Right atrium auricular region (tissue), 2 donors: ENCODE measurements around the gene ATG2B. TPM values are rescaled to one million over a fixed set of nuclear protein-coding genes. Genes with fewer than 3 reads are reported as not detected.

Experiments
- DNase-seq: peaks from one replicate; pipeline ENCODE4 v3.0.0-alpha.2; 2019; ENCODE audit warnings: low spot score
- H3K27ac ChIP-seq, 2 donors: fragments of 200-600 bp; sonication (generic); 1 replicate in 1 of 2; 2 replicates in 1 of 2; pipeline ENCODE4 v1.5.1; 2016 to 2019
- H3K27me3 ChIP-seq, 2 donors: fragments of 200-600 bp; sonication (generic); one replicate each; pipeline versions ENCODE4 v1.5.1 to v1.6.0; 2017 to 2019
- H3K36me3 ChIP-seq: fragments of 200-600 bp; sonication (generic); one replicate; pipeline ENCODE4 v1.5.1; 2016
- H3K4me1 ChIP-seq, 2 donors: fragments of 200-600 bp; sonication (generic); one replicate each; pipeline versions ENCODE4 v1.5.1 to v1.6.0; 2017 to 2019
- H3K4me3 ChIP-seq, 2 donors: fragments of 200-600 bp; sonication (generic); 1 replicate in 1 of 2; 2 replicates in 1 of 2; pipeline ENCODE4 v1.5.1; 2017 to 2019; ENCODE audit warnings: mild to moderate bottlenecking in 1 of 2, moderate library complexity in 1 of 2
- H3K9me3 ChIP-seq, 2 donors: fragments of 200-600 bp; sonication (generic); one replicate each; pipeline ENCODE4 v1.5.1; 2019
- total RNA-seq, 2 donors: library from RNA; depleted of rRNA; stranded (reverse); fragments of >200 nt; gene quantifications; one replicate each; pipeline ENCODE4 v1.1.0, GENCODE V29; 2016
- TF ChIP-seq, protein P1 (sequence below), 2 donors: fragments of 200-600 bp; sonication (generic); IDR thresholded peaks; one replicate each; pipeline ENCODE4 v1.5.1; 2019; ENCODE audit warnings: antibody characterized with exemption in 2 of 2

Gene ATG2B
- total RNA-seq, 2 donors from 2014 or later, result 15.1 to 16.2 TPM

DNA sequence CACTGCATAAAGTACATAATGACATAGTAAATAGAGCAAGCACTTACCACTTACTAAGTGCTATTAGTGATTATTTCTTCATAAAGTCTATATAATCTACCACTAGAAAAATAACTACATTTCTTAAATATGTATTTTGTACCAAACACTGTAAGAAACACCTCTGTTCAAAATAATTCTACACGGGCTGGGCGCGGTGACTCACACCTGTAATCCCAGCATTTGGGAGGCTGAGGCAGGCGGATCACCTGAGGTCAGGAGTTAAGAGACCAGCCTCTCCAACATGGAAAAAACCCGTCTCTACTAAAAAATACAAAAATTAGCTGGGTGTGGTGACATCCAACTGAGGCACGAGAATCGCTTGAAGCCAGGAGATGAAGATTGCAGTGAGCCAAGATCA is 38.9 kb downstream of the ATG2B start:
- DNase-seq, result no peak
- Histone ChIP-seq H3K36me3 (peaks cover 43% of the 10 kb centered on the region), H3K27ac (no peak overlapping the region), H3K27me3 (no peaks in the 10 kb centered on the region), H3K9me3 (no peaks in the 10 kb centered on the region), H3K4me1 (no peaks in the 10 kb centered on the region), H3K4me3 (no peak overlapping the region)
- TF ChIP-seq, protein P1, sequence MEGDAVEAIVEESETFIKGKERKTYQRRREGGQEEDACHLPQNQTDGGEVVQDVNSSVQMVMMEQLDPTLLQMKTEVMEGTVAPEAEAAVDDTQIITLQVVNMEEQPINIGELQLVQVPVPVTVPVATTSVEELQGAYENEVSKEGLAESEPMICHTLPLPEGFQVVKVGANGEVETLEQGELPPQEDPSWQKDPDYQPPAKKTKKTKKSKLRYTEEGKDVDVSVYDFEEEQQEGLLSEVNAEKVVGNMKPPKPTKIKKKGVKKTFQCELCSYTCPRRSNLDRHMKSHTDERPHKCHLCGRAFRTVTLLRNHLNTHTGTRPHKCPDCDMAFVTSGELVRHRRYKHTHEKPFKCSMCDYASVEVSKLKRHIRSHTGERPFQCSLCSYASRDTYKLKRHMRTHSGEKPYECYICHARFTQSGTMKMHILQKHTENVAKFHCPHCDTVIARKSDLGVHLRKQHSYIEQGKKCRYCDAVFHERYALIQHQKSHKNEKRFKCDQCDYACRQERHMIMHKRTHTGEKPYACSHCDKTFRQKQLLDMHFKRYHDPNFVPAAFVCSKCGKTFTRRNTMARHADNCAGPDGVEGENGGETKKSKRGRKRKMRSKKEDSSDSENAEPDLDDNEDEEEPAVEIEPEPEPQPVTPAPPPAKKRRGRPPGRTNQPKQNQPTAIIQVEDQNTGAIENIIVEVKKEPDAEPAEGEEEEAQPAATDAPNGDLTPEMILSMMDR (IDR thresholded peaks at IDR 0.05), result no peak

DNA sequence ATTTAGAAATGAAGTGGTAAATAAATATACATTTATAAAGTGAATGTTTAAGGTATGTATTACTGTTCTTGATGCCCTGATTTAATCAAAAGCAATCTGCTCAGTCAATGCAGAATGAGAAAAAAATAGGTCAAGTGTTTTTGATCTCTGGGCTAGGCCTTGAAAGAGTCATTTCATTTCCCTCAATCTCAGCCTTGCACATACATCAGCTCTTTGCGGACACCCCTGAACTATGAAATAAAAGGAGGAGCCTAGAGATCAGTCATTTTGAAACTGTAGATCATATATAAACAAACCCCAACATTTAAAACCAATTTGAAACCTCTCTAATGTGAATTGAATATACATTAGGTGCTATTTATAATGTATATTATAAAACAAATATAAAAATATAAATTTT is 42.5 kb downstream of the ATG2B start:
- Histone ChIP-seq H3K9me3 (no peaks in the 10 kb centered on the region), H3K27me3 (no peaks in the 10 kb centered on the region), H3K4me1 (no peaks in the 10 kb centered on the region), H3K36me3 (peaks cover 45% of the 10 kb centered on the region), H3K4me3 (no peak overlapping the region), H3K27ac (no peak overlapping the region)
- DNase-seq, result no peak
- TF ChIP-seq, protein P1 (IDR thresholded peaks at IDR 0.05), result no peak

DNA sequence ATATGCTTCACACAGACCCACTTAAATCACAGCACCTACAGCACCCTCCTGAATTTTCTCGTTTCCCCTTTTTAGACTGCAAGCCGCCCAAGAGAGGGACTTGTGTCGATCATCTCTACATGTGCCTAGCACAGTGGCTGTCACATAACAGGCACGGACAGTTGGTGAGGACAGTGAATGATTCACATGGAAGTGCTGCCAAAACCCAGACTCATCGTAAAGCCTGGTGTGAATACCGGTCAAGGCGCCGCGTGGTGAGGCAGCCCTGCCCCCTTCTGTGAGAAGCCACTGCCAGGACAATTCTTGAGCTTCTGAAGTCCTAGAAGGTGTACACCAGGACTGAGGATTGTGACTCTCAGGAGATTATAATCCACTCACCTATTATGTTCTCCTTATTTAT is 44.3 kb downstream of the ATG2B start:
- TF ChIP-seq, protein P1 (IDR thresholded peaks at IDR 0.05), result no peak

DNA sequence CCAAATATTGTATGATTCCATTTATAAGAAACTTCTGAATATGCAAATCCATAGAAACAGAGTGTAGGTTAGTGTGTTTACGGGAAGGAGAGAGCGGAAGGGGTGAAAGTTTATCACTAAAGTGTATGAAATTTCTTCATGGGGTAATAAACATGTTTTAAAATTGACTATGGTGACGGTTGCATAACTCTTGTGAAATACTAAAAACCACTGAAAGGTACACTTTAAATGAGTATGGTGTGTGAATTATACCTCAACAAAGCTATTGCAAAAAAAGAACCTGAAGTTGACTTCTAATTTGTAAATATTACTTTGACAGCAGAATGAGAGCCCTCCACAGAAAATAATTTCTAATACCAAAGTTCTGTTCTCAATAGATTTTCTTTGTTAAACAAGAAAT is 47.1 kb downstream of the ATG2B start:
- Histone ChIP-seq H3K9me3 (no peaks in the 10 kb centered on the region), H3K4me1 (no peaks in the 10 kb centered on the region), H3K27me3 (no peaks in the 10 kb centered on the region), H3K36me3 (peaks cover 57% of the 10 kb centered on the region), H3K27ac (no peak overlapping the region), H3K4me3 (no peak overlapping the region)
- DNase-seq, result no peak
- TF ChIP-seq, protein P1 (IDR thresholded peaks at IDR 0.05), result no peak

More for the DNA sequence above, 44.3 kb downstream of the ATG2B start:
- H3K4me3 ChIP-seq, result no peak overlapping the region
- no peaks in the 10 kb centered on the region for H3K9me3 ChIP-seq
- peaks cover 59% of the 10 kb centered on the region for H3K36me3 ChIP-seq
- no peak for DNase-seq
- H3K27me3 ChIP-seq, result no peaks in the 10 kb centered on the region
- no peak overlapping the region for H3K27ac ChIP-seq
- no peaks in the 10 kb centered on the region for H3K4me1 ChIP-seq

DNA sequence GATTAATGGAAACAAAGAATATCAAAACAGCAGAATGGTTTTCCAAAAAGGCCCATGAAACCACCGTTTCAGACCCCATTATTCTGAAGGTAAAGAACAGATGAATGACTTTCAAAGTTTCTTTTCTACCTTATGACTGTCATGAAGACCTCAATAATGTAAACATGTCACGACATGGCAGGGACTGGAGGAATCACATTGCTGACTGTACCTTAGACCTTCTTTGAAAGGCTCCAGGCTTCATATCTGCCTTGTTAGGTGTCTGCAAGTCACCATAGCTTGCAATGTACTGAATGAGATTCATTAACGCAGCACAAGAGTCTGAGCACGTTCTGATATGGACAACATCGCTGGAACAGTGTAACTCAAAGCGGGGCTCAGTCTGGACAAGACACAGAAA is 52.2 kb downstream of the ATG2B start:
- Histone ChIP-seq H3K4me3 (no peak overlapping the region), H3K36me3 (peaks cover 79% of the 10 kb centered on the region), H3K9me3 (no peaks in the 10 kb centered on the region), H3K27me3 (no peaks in the 10 kb centered on the region), H3K4me1 (no peaks in the 10 kb centered on the region), H3K27ac (no peak overlapping the region)
- no peak for DNase-seq
- TF ChIP-seq, protein P1 (IDR thresholded peaks at IDR 0.05), result no peak

DNA sequence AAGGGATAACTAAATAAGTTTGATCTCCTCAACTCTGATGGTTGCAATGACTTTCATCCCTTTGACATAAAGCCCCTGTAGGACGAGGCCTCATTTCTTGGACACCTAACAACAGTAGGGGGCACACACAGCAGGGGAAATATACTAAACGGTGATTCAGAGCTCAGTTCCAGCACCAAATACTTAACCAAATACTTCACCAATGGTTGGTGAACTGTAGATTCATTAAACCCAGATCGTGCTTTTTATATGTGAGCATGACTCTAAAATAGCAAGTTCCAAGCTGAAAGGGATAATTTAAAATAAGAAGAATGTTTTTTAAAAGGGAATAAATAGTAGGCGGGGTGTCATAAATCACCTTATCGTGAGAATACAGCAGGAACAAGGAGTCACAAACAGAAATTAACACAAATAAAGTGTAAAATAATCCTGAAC is 53.2 kb downstream of the ATG2B start:
- H3K9me3 ChIP-seq, result no peaks in the 10 kb centered on the region
- no peaks in the 10 kb centered on the region for H3K27me3 ChIP-seq
- no peak overlapping the region for H3K4me3 ChIP-seq

More for the DNA sequence above, 53.2 kb downstream of the ATG2B start:
- TF ChIP-seq, protein P1 (IDR thresholded peaks at IDR 0.05), result no peak
- H3K36me3 ChIP-seq, result peaks cover 78% of the 10 kb centered on the region
- DNase-seq, result no peak
- H3K27ac ChIP-seq, result no peak overlapping the region
- H3K4me1 ChIP-seq, result no peaks in the 10 kb centered on the region
